Globus pallidus (tissue), 1 donor: ENCODE results near the gene TMEM178B.
A peak's percentile ranks its signal among the peaks of the same experiment; 100 is the strongest.

ENCODE experiments used
- DNase-seq: peaks from one replicate; pipeline ENCODE4 v3.0.0-alpha.2; 2015; ENCODE audit warnings: low spot score

Gene TMEM178B

GRCh38 chr7:141221007-141221612 lies 147.2 kb downstream of the TMEM178B start:
- DNase-seq = no peak

GRCh38 chr7:141225916-141226618 lies 152.2 kb downstream of the TMEM178B start:
- no peak for DNase-seq

- DNase-seq = no peak
Measured at GRCh38 chr7:141227454-141227853, 153.6 kb downstream of the TMEM178B start.

DNA sequence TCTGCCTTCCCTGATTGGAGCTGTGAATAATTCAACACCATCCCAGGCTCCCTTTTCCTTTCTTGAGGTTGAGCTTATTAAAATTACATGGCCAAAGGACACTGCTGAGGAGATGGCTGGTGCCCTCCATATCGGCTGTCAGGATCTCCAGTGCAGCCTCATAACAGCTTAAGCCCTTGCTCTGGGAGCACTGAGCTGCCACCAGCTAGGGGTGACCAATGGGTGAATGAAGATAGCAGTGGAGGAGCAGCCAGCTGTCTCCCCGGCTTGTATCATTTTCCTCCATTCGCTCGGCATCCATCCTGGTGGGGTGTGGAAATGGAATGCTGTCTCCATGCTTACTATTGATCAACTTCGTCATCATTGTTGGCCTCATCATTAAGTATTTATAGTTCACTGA lies 154.6 kb downstream of the TMEM178B start:
- no peak for DNase-seq

GRCh38 chr7:141231018-141231792 lies 157.3 kb downstream of the TMEM178B start:
- peak; percentile 55 for DNase-seq

GRCh38 chr7:141232286-141233051 lies 158.6 kb downstream of the TMEM178B start:
- no peak for DNase-seq

GRCh38 chr7:141234335-141235105 lies 160.7 kb downstream of the TMEM178B start:
- DNase-seq = no peak

DNA sequence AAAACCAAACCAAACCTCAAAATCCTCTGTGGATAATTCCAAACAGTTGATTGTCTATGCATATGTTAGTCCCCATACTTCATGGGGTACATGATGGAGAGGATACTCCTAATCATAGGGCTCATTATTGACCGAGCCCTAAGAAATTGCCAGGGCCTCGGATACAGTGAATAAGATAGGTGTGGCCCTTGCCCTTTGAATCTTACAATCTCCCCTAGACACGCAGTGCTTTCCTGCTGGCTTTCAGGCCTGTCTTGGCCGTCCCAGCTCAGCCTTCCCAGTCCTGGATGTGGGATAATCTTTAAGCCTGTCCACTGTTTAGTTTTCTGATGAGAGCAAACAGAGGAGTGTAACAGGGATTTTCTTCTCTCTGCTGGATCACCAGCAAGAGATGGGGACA lies 161.8 kb downstream of the TMEM178B start:
- no peak for DNase-seq

- no peak for DNase-seq
Measured at GRCh38 chr7:141238596-141239243, 164.9 kb downstream of the TMEM178B start.

GRCh38 chr7:141239661-141240060 lies 165.8 kb downstream of the TMEM178B start:
- no peak for DNase-seq

GRCh38 chr7:141242568-141242967 lies 168.7 kb downstream of the TMEM178B start:
- DNase-seq = no peak

- no peak for DNase-seq
Measured at GRCh38 chr7:141243368-141243767, 169.5 kb downstream of the TMEM178B start.

DNA sequence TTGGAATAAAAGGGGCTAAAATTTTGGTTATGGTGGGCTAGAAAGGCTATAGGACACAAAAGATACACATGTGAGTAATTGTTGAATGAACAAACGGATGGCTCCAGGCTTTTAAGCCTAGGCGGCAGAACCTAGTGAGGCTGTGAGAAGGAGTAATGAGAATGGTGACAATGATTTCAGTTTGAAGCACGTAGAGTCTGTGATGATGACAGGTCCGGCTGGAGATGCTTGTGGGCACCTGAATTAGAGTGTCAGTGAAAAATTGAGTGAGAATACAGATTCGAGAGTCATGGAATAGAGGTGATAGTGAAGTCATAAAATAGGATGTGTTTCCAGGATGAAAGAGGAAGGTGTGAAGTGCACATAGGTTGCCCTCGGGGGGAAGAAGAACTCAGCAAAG lies 170.6 kb downstream of the TMEM178B start:
- no peak for DNase-seq

GRCh38 chr7:141246426-141246825 lies 172.6 kb downstream of the TMEM178B start:
- DNase-seq = no peak

DNA sequence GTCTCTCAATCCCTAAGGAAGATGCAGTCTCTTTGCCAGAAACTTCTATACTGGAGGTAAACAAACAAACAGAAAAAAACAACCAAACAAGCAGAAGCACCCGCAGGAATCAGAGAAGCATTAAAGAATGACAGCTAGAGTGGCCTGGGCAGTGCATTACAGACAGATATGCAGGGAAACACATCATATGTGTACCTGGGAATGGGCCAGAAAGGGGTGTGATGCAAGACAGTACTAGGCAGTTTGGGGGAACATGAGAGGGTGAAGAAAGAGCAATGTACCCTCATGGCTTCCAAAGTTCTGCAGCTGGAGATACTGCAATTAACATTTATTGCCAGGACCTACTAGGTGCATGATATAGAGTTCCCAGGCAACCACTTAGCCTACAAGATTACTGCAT lies 177.3 kb downstream of the TMEM178B start:
- DNase-seq = no peak

GRCh38 chr7:141251957-141252356 lies 178.1 kb downstream of the TMEM178B start:
- DNase-seq = no peak

DNA sequence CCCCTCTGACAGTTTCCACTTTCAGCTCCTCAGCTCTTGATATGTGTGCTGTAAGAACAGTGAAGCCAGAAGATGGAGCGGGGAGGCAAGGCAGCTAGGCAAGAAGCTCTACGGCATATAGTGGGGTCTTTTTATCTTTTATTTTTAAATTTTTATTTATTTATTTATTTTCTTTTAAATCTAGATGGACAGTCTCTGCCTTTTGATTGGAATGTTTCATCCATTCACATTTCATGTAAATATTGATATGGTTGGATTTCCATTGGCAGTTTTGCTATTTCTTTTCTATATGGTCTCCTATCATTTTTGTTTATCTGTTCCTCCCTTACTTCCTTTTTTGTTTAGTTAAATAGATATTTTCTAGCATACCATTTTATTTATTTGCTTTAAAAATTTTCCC lies 183.7 kb downstream of the TMEM178B start:
- DNase-seq = no peak

GRCh38 chr7:141258559-141258958 lies 184.7 kb downstream of the TMEM178B start:
- DNase-seq = no peak

GRCh38 chr7:141262101-141263090 lies 188.5 kb downstream of the TMEM178B start:
- peak; percentile 43 for DNase-seq

DNA sequence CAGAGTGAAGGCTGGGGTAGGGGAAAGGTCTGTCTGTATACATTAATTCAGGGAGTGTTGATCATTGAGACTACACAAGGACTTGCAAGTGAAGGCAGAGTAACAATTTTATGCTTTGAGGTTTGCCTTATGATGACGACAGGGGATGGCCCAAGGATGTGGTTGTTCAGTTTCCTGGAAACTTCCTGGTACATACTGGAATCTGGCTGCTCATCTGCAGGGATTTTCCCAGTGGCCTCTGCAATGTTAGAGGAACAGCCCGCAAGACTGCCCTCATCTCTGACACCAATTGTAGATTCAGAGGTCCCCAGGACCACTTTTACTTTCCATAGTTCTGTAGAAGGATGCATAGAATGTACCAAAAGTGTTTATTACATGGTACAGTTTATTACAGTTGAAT lies 189.6 kb downstream of the TMEM178B start:
- no peak for DNase-seq
